Naive thymus-derived CD8-positive, alpha-beta T cell (primary cell): ENCODE measurements around the gene ANKRA2. TPM values are rescaled to one million over a fixed set of nuclear protein-coding genes. Genes with fewer than 3 reads are reported as not detected.
"Not testable (repeated sequence)": the region's sequence is repeated elsewhere in the genome, so short reads cannot be mapped to it uniquely, and the experiment has no call there.

ENCODE experiments used
- ATAC-seq, 2 donors: fragments of 150-1000 bp; cut with Tn5 transposase in 1 of 2; sonication (Bioruptor Pico), chemical (Tn5 transposase) in 1 of 2; 1 replicate in 1 of 2; 2 replicates in 1 of 2; pipeline ENCODE4 v1.10.0; 2021; ENCODE audit warnings: mild to moderate bottlenecking in 2 of 2, moderate library complexity in 2 of 2
- POLR2A ChIA-PET: fragments of 350-600 bp; sonication (Branson Sonifier 250); formaldehyde crosslinking; loops from one replicate; lab custom pipeline; 2021; ENCODE audit warnings: antibody characterized with exemption; lab: Charles Lee
- DNase-seq, 10 donors: peaks; one replicate each; pipeline versions ENCODE4 v3.0.0 to v3.0.0-alpha.2; 2020 to 2022
- H3K27ac Mint-ChIP-seq, 10 donors: one replicate each; pipeline ENCODE4 v1.8.0; 2020 to 2022; ENCODE audit warnings: mild to moderate bottlenecking in 10 of 10, mixed read lengths in 10 of 10, moderate library complexity in 4 of 10, inconsistent platforms in 1 of 10
- H3K27me3 Mint-ChIP-seq, 5 donors: one replicate each; pipeline ENCODE4 v1.8.0; 2021 to 2022; ENCODE audit warnings: mixed read lengths in 5 of 5
- H3K36me3 Mint-ChIP-seq, 3 donors: one replicate each; pipeline ENCODE4 v1.8.0; 2020 to 2022; ENCODE audit warnings: mixed read lengths in 3 of 3, mild to moderate bottlenecking in 2 of 3, inconsistent platforms in 1 of 3
- H3K4me1 Mint-ChIP-seq, 4 donors: one replicate each; pipeline ENCODE4 v1.8.0; 2021 to 2022; ENCODE audit warnings: mixed read lengths in 4 of 4
- H3K4me3 Mint-ChIP-seq, 10 donors: one replicate each; pipeline ENCODE4 v1.8.0; 2020 to 2022; ENCODE audit warnings: mild to moderate bottlenecking in 10 of 10, mixed read lengths in 10 of 10, moderate library complexity in 6 of 10, inconsistent platforms in 1 of 10
- H3K9me3 Mint-ChIP-seq, 9 donors: one replicate each; pipeline ENCODE4 v1.8.0; 2020 to 2022; ENCODE audit warnings: mixed read lengths in 9 of 9, mild to moderate bottlenecking in 3 of 9, inconsistent platforms in 1 of 9, moderate library complexity in 1 of 9
- polyA plus RNA-seq, 3 donors: library from polyadenylated mRNA; unstranded; fragments of 300-500 nt; fragmentation: Illumina TruSeq; gene quantifications; one replicate each; pipeline ENCODE4 v1.2.3, GENCODE V29; 2021
- total RNA-seq, 8 experiments: library from RNA in 2 of 8; stranded (reverse) in 2 of 8; gene quantifications; one replicate each; pipeline ENCODE4 v1.2.3 and lab custom pipeline; 2021 to 2026

The ANKRA2 gene
- total and polyA plus RNA-seq, 5 experiments from 2014 or later, result 20.9 to 64.2 (median 22.8) TPM

DNA sequence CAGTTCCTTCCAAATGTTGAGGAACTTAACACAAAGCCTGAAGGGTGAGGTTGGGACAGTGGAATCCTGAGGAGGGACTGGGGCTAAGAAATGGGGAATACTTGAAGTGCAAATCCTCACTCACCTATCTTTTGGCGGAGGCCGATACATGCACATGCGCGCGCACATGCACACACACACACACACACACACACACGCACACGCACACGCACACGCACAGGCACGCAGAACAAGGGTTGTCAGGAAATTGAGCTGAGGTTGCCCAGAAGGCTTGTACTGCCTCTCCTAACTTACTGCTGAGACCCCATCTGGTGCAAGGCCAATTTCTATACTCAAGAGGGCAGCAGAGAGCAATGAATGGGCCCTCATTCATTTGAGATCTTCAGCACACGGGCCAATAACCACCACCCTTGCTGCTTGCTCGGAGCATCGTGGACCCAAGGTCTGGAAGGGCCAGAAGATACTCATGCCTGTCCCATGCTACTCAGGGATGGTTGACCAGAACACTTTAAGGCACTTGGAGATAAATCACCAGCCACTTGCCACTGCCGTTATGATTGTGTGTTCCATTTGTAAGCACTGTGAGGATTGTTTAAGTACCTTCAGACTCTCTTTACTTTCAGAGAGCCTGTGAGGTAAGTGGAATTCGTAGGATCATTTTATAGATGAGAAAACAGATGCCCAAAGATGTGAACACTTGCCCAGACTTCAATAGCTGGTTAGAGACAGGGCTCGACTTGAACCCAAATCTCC lies 45.7 kb downstream of the ANKRA2 start:
- DNase-seq, result peak; percentile 21 to 83 (median 76)

DNA sequence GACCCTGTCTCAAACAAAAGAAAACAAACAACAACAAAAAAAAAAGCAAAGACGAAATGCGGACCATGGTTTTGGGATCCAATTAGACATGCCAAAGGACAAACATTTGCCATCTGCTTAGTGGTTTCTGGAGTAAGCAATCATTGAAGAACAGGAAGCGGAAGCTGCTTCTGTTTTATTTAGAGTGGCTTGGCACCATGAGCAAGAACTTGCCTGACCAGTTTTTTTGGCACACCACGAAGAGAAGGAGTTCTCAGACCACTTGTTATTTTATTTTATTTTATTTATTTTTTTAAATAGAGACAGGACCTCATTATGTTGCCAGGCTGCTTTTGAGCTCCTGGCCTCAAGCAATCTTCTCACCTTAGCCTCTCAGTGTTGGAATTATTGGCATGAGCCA lies 50.2 kb downstream of the ANKRA2 start:
- no peaks in the 10 kb centered on the region for H3K36me3 Mint-ChIP-seq
- POLR2A ChIA-PET, result interaction anchor here (0.6 kb wide), 1 partner anchor 56 kb away, joined by 5 read pairs; no protein-coding TSS in a partner anchor
- ATAC-seq, result no peak

More for the DNA sequence above, 45.7 kb downstream of the ANKRA2 start:
- ATAC-seq, result peak; percentile 99
- peak overlapping the region; percentile 15 to 82 (median 56) for H3K4me3 Mint-ChIP-seq
- H3K36me3 Mint-ChIP-seq, result no peaks in the 10 kb centered on the region
- peaks cover 5 to 10% (median 8%) of the 10 kb centered on the region in 4 donors for H3K4me1 Mint-ChIP-seq
- no peaks in the 10 kb centered on the region for H3K9me3 Mint-ChIP-seq
- peaks cover 0 to 1% (median 0%) of the 10 kb centered on the region in 5 donors for H3K27me3 Mint-ChIP-seq
- POLR2A ChIA-PET, result interaction anchor here (1.4 kb wide), 1 partner anchor 17 kb away, joined by 3 read pairs; no protein-coding TSS in a partner anchor
- peak overlapping the region in 8 of 10 donors; percentile 9 to 88 (median 54) for H3K27ac Mint-ChIP-seq

DNA sequence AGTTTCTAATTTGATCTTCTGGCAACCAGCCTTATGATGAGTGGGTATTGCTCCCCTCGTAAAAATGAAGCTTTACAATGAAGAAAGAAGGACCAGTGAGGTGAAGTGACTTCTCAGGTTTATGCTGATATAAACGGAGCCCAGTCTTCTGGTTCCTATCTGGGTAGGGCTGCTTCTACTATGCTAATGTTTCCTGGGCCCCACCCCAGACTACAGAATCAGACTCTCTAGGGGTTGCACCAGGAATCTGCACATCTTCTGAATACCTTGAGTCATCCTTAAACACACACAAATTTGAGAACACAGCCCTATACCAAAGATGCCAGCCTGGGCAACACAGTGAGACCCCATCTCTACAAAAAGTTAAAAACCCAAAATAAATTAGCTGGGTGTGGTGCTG lies 51.0 kb downstream of the ANKRA2 start:
- Mint-ChIP-seq H3K27ac (no peak overlapping the region), H3K9me3 (no peaks in the 10 kb centered on the region), H3K4me3 (no peak overlapping the region), H3K4me1 (peaks cover 2 to 4% (median 3%) of the 10 kb centered on the region in 4 donors), H3K27me3 (peaks cover 0 to 1% (median 0%) of the 10 kb centered on the region in 5 donors), H3K36me3 (no peaks in the 10 kb centered on the region)
- DNase-seq, result no peak
- POLR2A ChIA-PET, result interaction anchor here (0.6 kb wide), 1 partner anchor 55 kb away, joined by 5 read pairs; no protein-coding TSS in a partner anchor
- ATAC-seq, result no peak

More for the DNA sequence above, 50.2 kb downstream of the ANKRA2 start:
- no peak overlapping the region for H3K27ac Mint-ChIP-seq
- H3K27me3 Mint-ChIP-seq, result peaks cover 0 to 1% (median 0%) of the 10 kb centered on the region in 5 donors
- DNase-seq, result no peak
- H3K4me1 Mint-ChIP-seq, result peaks cover 5 to 10% (median 8%) of the 10 kb centered on the region in 4 donors
- H3K9me3 Mint-ChIP-seq, result no peaks in the 10 kb centered on the region
- no peak overlapping the region for H3K4me3 Mint-ChIP-seq

DNA sequence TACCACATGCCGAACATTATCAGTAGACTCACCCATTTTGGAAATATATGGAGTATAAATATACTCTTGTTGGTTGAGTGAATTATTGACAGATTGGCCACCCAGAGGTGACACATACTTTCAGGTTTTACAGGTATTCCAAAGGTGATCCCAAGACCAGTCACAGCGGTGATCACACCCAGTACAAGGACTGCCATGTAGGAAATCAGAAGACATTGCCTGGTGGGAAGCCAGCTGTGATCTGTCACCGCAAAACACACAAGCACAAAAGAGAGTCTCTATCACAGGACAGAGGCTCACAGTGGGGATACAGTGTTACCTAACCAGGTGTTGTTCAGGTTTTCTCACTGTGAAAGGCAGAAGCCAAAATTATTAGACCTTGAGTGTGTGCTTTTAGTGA lies 51.4 kb downstream of the ANKRA2 start:
- POLR2A ChIA-PET, result no interaction called here
- H3K36me3 Mint-ChIP-seq, result no peaks in the 10 kb centered on the region
- ATAC-seq, result no peak
- H3K4me3 Mint-ChIP-seq, result no peak overlapping the region
- no peaks in the 10 kb centered on the region for H3K4me1 Mint-ChIP-seq
- no peak for DNase-seq
- no peak overlapping the region for H3K27ac Mint-ChIP-seq
- H3K9me3 Mint-ChIP-seq, result no peaks in the 10 kb centered on the region
- H3K27me3 Mint-ChIP-seq, result peaks cover 0 to 1% (median 0%) of the 10 kb centered on the region in 5 donors

DNA sequence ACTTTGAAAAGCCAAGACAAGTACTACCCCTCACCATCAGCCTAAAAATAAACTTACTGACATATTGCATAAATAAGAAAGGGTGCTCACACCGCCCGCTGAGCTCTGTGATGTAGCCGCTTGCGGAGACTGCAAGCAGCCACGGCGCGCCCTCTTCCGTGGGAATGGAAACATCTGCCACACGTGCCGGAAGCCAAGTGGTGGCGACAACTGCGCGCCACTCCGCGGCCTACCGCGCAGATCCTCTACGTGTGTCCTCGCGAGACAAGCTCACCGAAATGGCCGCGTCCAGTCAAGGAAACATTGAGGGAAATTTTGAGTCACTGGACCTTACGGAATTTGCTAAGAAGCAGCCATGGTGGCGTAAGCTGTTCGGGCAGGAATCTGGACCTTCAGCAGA lies 56.9 kb downstream of the ANKRA2 start:
- H3K36me3 Mint-ChIP-seq, result peaks cover 0 to 36% (median 2%) of the 10 kb centered on the region in 3 donors
- POLR2A ChIA-PET, DNase-seq, H3K4me1 Mint-ChIP-seq, H3K27ac Mint-ChIP-seq, H3K9me3 Mint-ChIP-seq, H3K27me3 Mint-ChIP-seq, H3K4me3 Mint-ChIP-seq: not testable (repeated sequence)
- ATAC-seq, result peak; percentile 76 to 87

DNA sequence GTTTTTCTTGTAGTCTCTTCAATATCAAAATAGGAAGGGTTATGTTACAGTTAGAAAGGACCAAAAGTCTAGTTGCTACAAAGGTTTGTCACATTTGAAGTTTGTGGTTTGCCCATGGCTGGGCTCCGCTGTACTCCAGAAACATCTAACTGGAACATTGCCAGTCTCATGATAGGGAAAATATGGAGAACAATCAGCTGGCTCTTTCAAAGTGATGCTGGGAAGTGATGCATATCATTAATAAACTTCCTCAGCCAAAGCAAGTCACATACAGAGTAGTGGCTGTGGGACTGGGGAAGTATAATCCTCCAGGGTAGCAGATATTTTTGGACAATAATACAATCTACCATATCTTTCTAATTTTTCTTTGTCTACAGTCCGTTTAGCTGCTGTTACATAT lies 58.4 kb downstream of the ANKRA2 start:
- Mint-ChIP-seq H3K27me3 (no peaks in the 10 kb centered on the region), H3K4me1 (peaks cover 4 to 11% (median 7%) of the 10 kb centered on the region in 4 donors), H3K27ac (peak overlapping the region in 3 of 10 donors; percentile 9 to 56 (median 36)), H3K36me3 (peaks cover 0 to 50% (median 9%) of the 10 kb centered on the region in 3 donors), H3K4me3 (no peak overlapping the region), H3K9me3 (no peaks in the 10 kb centered on the region)
- ATAC-seq (no peak), DNase-seq (no peak)
- POLR2A ChIA-PET, result no interaction called here

DNA sequence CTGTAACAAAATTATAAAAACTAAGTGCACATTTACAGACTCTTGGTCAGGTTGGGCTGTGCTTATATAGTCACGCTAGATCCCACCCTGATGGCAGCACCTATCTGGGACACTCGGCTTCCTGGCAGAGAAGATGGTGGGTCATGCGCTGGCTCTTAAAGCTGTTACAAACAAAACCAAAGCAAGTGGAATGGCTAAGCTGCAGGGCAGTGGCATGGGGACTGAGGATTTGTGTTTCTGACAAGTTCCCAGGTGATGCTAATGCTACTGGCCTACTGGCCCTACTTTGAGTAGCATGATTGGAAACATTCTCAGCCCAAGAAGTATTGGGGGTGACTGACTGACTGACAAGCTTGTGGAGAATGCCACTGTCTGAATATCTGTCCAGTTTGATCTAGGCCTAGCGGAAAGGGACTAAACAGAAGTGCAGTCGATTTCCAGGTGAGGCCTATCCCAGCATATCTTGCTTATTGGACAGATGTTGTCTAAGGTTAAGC lies 58.9 kb downstream of the ANKRA2 start:
- H3K4me1 Mint-ChIP-seq, result peaks cover 4 to 13% (median 10%) of the 10 kb centered on the region in 4 donors
- DNase-seq (no peak), ATAC-seq (no peak)
- no peaks in the 10 kb centered on the region for H3K27me3 Mint-ChIP-seq
- H3K36me3 Mint-ChIP-seq, result peaks cover 0 to 55% (median 10%) of the 10 kb centered on the region in 3 donors
- POLR2A ChIA-PET, result no interaction called here
- no peaks in the 10 kb centered on the region for H3K9me3 Mint-ChIP-seq
- no peak overlapping the region for H3K4me3 Mint-ChIP-seq
- H3K27ac Mint-ChIP-seq, result peak overlapping the region in 3 of 10 donors; percentile 27 to 77 (median 34)

Other genes with a start within 250 kb of the ANKRA2 start
- not detected for gene FOXD1, start 116.9 kb downstream of the ANKRA2 start, total RNA-seq
- gene FOXD1, start 116.9 kb downstream of the ANKRA2 start, polyA plus RNA-seq, result not detected
- 100 to 1,000 TPM; 697 to 751 TPM for gene BTF3, start 67.2 kb downstream of the ANKRA2 start, total RNA-seq
- gene BTF3, start 67.2 kb downstream of the ANKRA2 start, polyA plus RNA-seq, result 100 to 1,000 TPM; 812 to 913 (median 878) TPM
- 10 to 100 TPM; 28.1 to 32.9 TPM for gene UTP15, start 104 bp upstream of the ANKRA2 start, total RNA-seq
- 1 to 10 TPM; 5.3 to 9.8 (median 7.9) TPM for gene UTP15, start 104 bp upstream of the ANKRA2 start, polyA plus RNA-seq
- gene ARHGEF28, start 60.6 kb upstream of the ANKRA2 start, total RNA-seq, result under 1 TPM in 1 of 2 experiments, not detected in 1; 0.52 TPM
- not detected for gene ARHGEF28, start 60.6 kb upstream of the ANKRA2 start, polyA plus RNA-seq